Esophagus muscularis mucosa (tissue), 4 donors: ENCODE measurements around the gene ZMYND19. TPM values are rescaled to one million over a fixed set of nuclear protein-coding genes. Genes with fewer than 3 reads are reported as not detected.
"Not testable (repeated sequence)": the region's sequence is repeated elsewhere in the genome, so short reads cannot be mapped to it uniquely, and the experiment has no call there.

ENCODE experiments used
- DNase-seq: peaks from one replicate; pipeline ENCODE4 v3.0.0-alpha.2; 2017; ENCODE audit errors: extremely low spot score
- H3K27ac ChIP-seq, 4 donors: fragments of 200-600 bp; sonication (generic); replicated peaks in 1 of 4; 1 replicate in 3 of 4; 2 replicates in 1 of 4; pipeline ENCODE4 v1.5.1; 2016 to 2019; ENCODE audit warnings: mild to moderate bottlenecking in 1 of 4
- H3K27me3 ChIP-seq, 4 donors: fragments of 200-600 bp; sonication (generic); one replicate each; pipeline versions ENCODE4 v1.5.1 to v1.6.0; 2016 to 2019
- H3K36me3 ChIP-seq, 4 donors: fragments of 200-600 bp; sonication (generic); one replicate each; pipeline ENCODE4 v1.5.1; 2016 to 2019
- H3K4me1 ChIP-seq, 4 donors: fragments of 200-600 bp; sonication (generic); one replicate each; pipeline ENCODE4 v1.5.1; 2016 to 2019
- H3K4me3 ChIP-seq, 4 donors: fragments of 200-600 bp; sonication (generic); 1 replicate in 2 of 4; 2 replicates in 2 of 4; pipeline ENCODE4 v1.5.1; 2016 to 2019; ENCODE audit warnings: mild to moderate bottlenecking in 4 of 4, moderate library complexity in 1 of 4
- H3K9me3 ChIP-seq, 4 donors: fragments of 200-600 bp; sonication (generic); 1 replicate in 3 of 4; 2 replicates in 1 of 4; pipeline ENCODE4 v1.5.1; 2016 to 2019
- CTCF ChIP-seq, 3 experiments: fragments of 200-600 bp in 2 of 3; fragments of 450-650 bp in 1 of 3; sonication (generic) in 2 of 3; IDR thresholded peaks; one replicate each; pipeline ENCODE4 v1.5.1; 2017 to 2019; ENCODE audit warnings: antibody characterized with exemption in 3 of 3, mild to moderate bottlenecking in 2 of 3, moderate library complexity in 1 of 3
- EP300 ChIP-seq: sonication (generic); formaldehyde crosslinking; IDR thresholded peaks from one replicate; pipeline ENCODE4 v1.6.1; 2017; ENCODE audit warnings: antibody characterized with exemption
- POLR2A ChIP-seq: fragments of 450-650 bp; IDR thresholded peaks from one replicate; pipeline ENCODE4 v1.6.1; 2017; ENCODE audit warnings: antibody characterized with exemption, moderate library complexity, mild to moderate bottlenecking, low read depth
- POLR2AphosphoS5 ChIP-seq, 2 donors: sonication (generic); formaldehyde crosslinking; IDR thresholded peaks; one replicate each; pipeline ENCODE4 v1.6.1; 2017; ENCODE audit warnings: antibody characterized with exemption in 2 of 2
- WGBS: methylation state at CpG from one replicate; pipeline ENCODE4 v1.1.5; 2018; 5-methylcytosine and 5-hydroxymethylcytosine counted together
- intact Hi-C: fragments of 100-400 bp; cut with DNase I; formaldehyde crosslinking; loops from one replicate; pipeline ENCODE4 v1.15.1; 2023
- total RNA-seq, 4 donors: library from RNA; depleted of rRNA; stranded (reverse); fragments of >200 nt; gene quantifications; one replicate each; pipeline versions ENCODE4 v1.1.0 to v1.2.1, GENCODE V29; 2016

ZMYND19 gene
- total RNA-seq, 4 donors from 2014 or later: 10.4 to 18.3 (median 13.7) TPM

- DNase-seq: no peak
- WGBS: 16% methylated on average over 3 of the region's 3 CpGs
These were observed 12.3 kb upstream of the ZMYND19 start for GRCh38 chr9:137602661-137603060.

GRCh38 chr9:137598943-137599342 is 8.6 kb upstream of the ZMYND19 start:
- Histone ChIP-seq H3K36me3 (no peaks in the 10 kb centered on the region), H3K4me3 (no peak overlapping the region), H3K27me3 (no peaks in the 10 kb centered on the region), H3K9me3 (no peaks in the 10 kb centered on the region), H3K27ac (no peak overlapping the region), H3K4me1 (peaks cover 0 to 3% (median 2%) of the 10 kb centered on the region in 4 donors)
- WGBS: 73% methylated on average over 8 of the region's 8 CpGs
- intact Hi-C loops: no loop called here
- DNase-seq: no peak
- no peak for TF ChIP-seq CTCF (IDR thresholded peaks at IDR 0.05)

More at GRCh38 chr9:137602661-137603060, 12.3 kb upstream of the ZMYND19 start:
- Histone ChIP-seq H3K27ac (no peak overlapping the region), H3K4me1 (peaks cover 21 to 35% (median 30%) of the 10 kb centered on the region in 4 donors), H3K4me3 (no peak overlapping the region), H3K9me3 (no peaks in the 10 kb centered on the region), H3K36me3 (no peaks in the 10 kb centered on the region), H3K27me3 (no peaks in the 10 kb centered on the region)
- intact Hi-C loops: no loop called here
- TF ChIP-seq CTCF (IDR thresholded peaks at IDR 0.05) (no peak), POLR2AphosphoS5 (IDR thresholded peaks at IDR 0.05) (no peak), EP300 (no peak), POLR2A (no peak)

GRCh38 chr9:137596577-137596976 is 6.3 kb upstream of the ZMYND19 start:
- WGBS: 94% methylated on average over 7 of the region's 7 CpGs
- H3K36me3 ChIP-seq, H3K4me1 ChIP-seq, H3K4me3 ChIP-seq, H3K27ac ChIP-seq, intact Hi-C loops, DNase-seq, H3K27me3 ChIP-seq, H3K9me3 ChIP-seq: not testable (repeated sequence)

- TF ChIP-seq POLR2AphosphoS5 (IDR thresholded peaks at IDR 0.05) (no peak), EP300 (no peak)
- WGBS: 78% methylated on average over 12 of the region's 12 CpGs
- peaks cover 0 to 5% (median 3%) of the 10 kb centered on the region in 4 donors for H3K36me3 ChIP-seq
- H3K4me3 ChIP-seq: no peak overlapping the region
- intact Hi-C loops: no loop called here
- H3K27me3 ChIP-seq: no peaks in the 10 kb centered on the region
- peaks cover 15 to 28% (median 26%) of the 10 kb centered on the region in 4 donors for H3K4me1 ChIP-seq
- no peak for DNase-seq
- H3K9me3 ChIP-seq: no peaks in the 10 kb centered on the region
- H3K27ac ChIP-seq: no peak overlapping the region
These were observed 2.9 kb upstream of the ZMYND19 start for GRCh38 chr9:137593176-137593575.

GRCh38 chr9:137592767-137593166 is 2.5 kb upstream of the ZMYND19 start:
- Histone ChIP-seq H3K4me1 (peaks cover 15 to 32% (median 28%) of the 10 kb centered on the region in 4 donors), H3K4me3 (no peak overlapping the region), H3K27me3 (no peaks in the 10 kb centered on the region), H3K9me3 (no peaks in the 10 kb centered on the region), H3K36me3 (peaks cover 0 to 9% (median 7%) of the 10 kb centered on the region in 4 donors), H3K27ac (no peak overlapping the region)
- intact Hi-C loops: no loop called here
- WGBS: 82% methylated on average over 7 of the region's 7 CpGs
- no peak for TF ChIP-seq POLR2A
- TF ChIP-seq POLR2AphosphoS5 (IDR thresholded peaks at IDR 0.05): no peak
- no peak for TF ChIP-seq CTCF (IDR thresholded peaks at IDR 0.05)
- TF ChIP-seq EP300: no peak
- no peak for DNase-seq

- H3K4me1 ChIP-seq: peaks cover 15 to 34% (median 28%) of the 10 kb centered on the region in 4 donors
- peaks cover 11 to 36% (median 33%) of the 10 kb centered on the region in 4 donors for H3K36me3 ChIP-seq
- intact Hi-C loops: no loop called here
- no peak for DNase-seq
- peak overlapping the region; percentile 64 to 95 (median 74) for H3K4me3 ChIP-seq
- no peaks in the 10 kb centered on the region for H3K9me3 ChIP-seq
- peak overlapping the region in 2 of 4 donors; percentile 65 to 71 for H3K27ac ChIP-seq
- no peak for TF ChIP-seq CTCF (IDR thresholded peaks at IDR 0.05)
- no peak for TF ChIP-seq POLR2A
- TF ChIP-seq POLR2AphosphoS5 (IDR thresholded peaks at IDR 0.05): no peak
- no peak for TF ChIP-seq EP300
- H3K27me3 ChIP-seq: no peaks in the 10 kb centered on the region
- no CpG with 5 or more reads among the region's 61 CpGs for WGBS
These were observed 216 bp downstream of the ZMYND19 start for GRCh38 chr9:137590123-137590468.
